Activated CD8-positive, alpha-beta memory T cell treated with anti-CD3 and anti-CD28 coated beads, Interleukin-2, amount 50 U/mL, for 1 hour (primary cell): ENCODE results near the gene HELB.
"Not testable (repeated sequence)": the region's sequence is repeated elsewhere in the genome, so short reads cannot be mapped to it uniquely, and the experiment has no call there.

ENCODE experiments used
- DNase-seq: peaks from one replicate; pipeline ENCODE4 v3.0.0-alpha.2; 2020; ENCODE audit errors: extremely low read depth

Gene HELB

DNA sequence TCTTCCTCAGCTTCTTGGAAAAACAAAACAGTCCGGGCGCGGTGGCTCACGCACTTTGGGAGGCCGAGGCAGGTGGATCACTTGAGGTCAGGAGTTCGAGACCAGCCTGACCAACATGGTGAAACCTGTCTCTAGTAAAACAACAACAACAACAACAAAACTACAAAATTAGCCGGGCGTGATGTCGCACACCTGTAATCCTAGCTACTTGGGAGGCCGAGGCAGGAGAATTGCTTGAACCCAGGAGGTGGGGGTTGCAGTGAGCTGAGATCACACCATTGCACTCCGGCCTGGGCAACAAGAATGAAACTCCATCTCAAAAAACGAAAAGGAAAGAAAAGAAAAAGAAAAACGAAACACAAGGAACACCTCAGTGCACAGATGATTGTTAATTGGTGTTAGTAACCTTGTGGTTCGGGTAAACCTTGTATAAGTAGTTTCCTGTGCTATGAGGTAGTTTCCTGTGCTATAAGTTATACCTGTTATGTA, 1.1 kb downstream of the HELB start:
- DNase-seq: not testable (repeated sequence)

DNA sequence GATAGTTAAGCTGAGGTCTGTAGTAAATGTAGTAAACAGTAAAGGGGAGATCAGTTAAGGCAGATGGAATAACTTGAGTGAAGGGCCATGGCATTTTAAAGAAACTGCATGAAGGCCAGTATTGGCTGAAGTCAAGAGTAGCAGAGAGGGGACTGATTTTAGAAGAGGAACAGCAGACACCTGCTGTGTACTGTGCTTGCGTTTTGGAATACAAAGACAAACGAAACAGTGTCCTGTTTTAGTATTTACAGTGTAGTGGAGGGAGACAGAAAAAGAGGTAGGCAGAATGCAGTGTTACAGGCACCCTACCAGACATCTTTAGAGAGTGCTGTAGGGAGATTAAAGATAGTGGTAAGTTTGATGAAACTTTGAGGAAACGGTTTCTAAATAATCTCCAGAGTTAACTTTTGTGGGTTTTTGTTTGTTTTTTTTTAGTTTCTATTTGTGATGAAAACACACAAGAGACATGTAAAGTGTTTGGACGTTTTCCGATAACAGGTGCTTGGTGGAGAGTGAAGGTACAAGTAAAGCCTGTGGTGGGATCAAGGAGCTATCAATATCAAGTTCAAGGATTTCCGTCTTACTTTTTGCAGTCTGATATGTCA, 2.1 kb downstream of the HELB start:
- DNase-seq: no peak

- no peak for DNase-seq
Measured at GRCh38 chr12:66309606-66310005, 7.3 kb downstream of the HELB start.

GRCh38 chr12:66312189-66312588, 9.9 kb downstream of the HELB start:
- no peak for DNase-seq

GRCh38 chr12:66314278-66314677, 12.0 kb downstream of the HELB start:
- no peak for DNase-seq

DNA sequence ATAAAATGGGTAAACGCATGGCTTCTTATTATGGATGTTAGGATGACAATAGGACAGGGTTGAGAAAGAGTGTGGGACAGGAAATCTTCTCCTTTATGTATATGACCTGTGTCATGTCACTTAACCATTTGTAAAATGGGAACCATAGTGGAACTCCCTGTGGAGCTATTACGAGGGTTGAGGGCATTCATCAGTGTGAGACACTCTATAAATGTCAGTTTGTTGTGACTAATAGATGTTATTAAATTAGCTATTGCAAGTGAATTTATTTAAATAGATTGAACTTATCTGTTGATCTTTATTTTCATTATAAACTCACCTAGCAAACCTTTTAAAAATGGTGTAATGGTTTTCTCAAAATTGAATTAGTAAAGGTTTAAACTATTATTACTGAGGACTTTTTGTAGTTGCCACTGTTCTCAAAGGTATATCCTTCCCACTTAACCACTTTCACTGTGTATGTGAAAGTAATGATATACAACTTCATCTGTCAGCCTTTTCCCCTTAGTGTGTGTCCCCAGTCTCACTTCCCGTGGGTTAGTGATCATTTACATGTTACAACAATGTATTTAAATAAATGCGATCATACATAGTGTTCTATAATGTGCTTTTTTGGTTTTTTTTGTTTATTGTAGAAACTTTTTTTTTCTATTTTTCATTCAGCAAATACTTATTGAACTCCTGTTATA, 17.1 kb downstream of the HELB start:
- DNase-seq: no peak

GRCh38 chr12:66320996-66321395, 18.7 kb downstream of the HELB start:
- DNase-seq: no peak

- DNase-seq: no peak
Measured at GRCh38 chr12:66321435-66321834, 19.1 kb downstream of the HELB start.

DNA sequence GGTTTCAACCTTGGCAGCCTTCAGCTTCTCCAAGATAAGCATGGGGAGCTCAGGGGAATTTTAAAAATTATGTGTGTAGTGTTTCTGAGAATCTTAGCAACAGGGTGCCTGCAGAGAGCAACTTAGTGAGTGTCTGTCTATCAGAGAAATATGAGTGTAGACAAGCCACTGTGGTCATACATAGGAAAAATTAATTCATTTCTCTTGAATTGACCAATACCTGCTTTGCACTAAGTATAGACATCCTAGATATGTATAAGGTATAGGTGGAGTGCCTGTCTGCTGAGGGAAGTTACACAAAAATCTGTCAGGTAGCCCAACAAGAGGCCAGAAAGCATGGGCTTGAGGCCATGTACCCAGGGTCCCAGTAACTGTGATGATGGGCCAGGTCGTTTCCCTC, 20.7 kb downstream of the HELB start:
- DNase-seq: no peak

- DNase-seq: no peak
Measured at GRCh38 chr12:66329941-66330340, 27.6 kb downstream of the HELB start.

- no peak for DNase-seq
Measured at GRCh38 chr12:66331016-66331415, 28.7 kb downstream of the HELB start.

DNA sequence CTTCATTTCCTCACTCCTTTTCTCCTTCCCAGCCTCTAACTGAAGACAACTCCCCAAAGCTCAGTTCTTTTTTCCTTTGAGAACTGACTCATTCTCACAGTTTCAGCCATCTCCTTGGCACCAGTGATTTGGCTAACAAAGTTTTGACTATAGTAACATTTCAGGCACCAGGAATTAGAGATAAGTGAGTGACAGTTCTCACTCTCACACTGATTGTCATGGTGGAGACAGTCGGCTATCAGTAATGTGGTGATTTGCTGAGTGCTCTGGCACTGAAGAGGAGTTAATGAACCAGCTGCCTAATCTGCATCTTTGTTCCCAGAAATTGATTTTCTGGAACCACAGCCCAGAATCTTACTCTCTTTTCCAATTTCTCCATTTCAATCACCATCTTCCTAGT, 29.5 kb downstream of the HELB start:
- no peak for DNase-seq

GRCh38 chr12:66335746-66336145, 33.5 kb downstream of the HELB start:
- no peak for DNase-seq

DNA sequence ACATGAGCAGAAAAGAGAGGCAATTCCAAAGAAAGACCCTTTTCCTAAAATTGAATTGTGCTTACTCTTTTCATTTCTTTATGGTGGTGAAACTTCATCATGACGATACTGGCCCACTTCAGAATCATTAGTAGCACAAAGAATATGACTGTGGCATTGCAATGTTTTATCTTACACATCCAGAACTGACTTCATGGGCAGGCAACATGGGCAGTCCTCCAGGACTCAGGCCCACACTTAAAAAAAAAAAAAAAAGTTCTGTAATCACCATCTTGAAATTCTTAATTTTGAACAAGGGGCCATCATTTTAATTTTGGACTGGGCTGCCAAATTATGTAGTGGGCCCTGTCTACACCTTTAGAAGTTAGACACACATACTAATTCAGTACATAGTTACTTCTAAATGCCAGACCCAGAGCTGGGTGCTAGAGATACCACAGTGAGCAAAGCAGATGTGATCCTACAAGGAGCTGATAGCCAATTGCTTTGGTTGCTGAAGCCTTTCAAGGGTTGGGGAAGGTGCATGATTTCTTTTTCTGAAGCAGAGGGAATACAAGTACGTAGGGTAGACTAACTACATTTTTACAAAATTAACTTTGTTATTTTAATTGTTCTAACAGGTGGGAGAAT, 35.2 kb downstream of the HELB start:
- DNase-seq: no peak

- no peak for DNase-seq
Measured at GRCh38 chr12:66340131-66340530, 37.8 kb downstream of the HELB start.

- no peak for DNase-seq
Measured at GRCh38 chr12:66341126-66341525, 38.8 kb downstream of the HELB start.

- no peak for DNase-seq
Measured at GRCh38 chr12:66345212-66345611, 42.9 kb downstream of the HELB start.

DNA sequence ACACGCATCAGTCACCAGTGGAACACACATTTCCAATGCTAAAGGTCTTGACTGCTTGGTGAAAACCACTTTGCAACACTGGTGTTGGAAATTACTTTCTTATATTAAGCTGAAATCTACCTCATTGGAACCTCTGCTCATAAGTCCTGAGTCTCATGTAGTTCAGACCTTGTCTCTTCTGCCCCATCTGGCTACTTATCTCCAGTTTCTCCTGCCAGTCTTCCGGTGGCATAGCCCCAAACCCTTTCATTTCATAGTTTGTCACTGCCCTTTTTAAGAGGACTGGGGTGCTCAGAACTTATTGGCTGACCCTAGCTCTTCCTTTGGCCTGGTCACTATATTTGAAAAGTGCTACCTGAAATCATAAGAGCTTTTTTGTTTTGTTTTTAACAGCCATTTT, 43.7 kb downstream of the HELB start:
- DNase-seq: no peak

DNA sequence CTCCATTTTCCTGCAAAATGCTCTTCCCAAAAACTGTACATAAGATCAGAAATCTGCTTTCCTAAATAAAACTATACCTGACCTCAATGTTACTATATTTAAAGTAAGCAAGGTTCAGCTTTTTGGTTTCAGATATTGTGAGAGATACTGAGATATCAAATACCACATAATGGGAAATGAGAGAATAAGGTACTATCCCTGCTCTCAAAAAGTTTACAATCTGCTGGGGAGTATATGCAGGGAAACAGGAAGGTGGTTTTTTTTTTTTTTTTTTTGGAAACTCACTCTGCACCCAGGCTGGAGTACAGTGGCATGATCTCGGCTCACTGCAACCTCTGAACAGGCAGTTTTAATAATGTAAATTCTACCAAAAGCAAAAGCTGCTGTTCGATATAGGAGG, 49.0 kb downstream of the HELB start:
- DNase-seq: no peak

GRCh38 chr12:66352197-66352596, 49.9 kb downstream of the HELB start:
- no peak for DNase-seq

GRCh38 chr12:66352899-66353298, 50.6 kb downstream of the HELB start:
- no peak for DNase-seq

- DNase-seq: no peak
Measured at GRCh38 chr12:66354291-66354690, 52.0 kb downstream of the HELB start.

GRCh38 chr12:66359300-66359699, 57.0 kb downstream of the HELB start:
- DNase-seq: no peak
